Measurements from ENCODE around the gene SDK2. TPM values are rescaled to one million over a fixed set of nuclear protein-coding genes. Genes with fewer than 3 reads are reported as not detected.

SDK2 gene
- polyA plus RNA-seq, 3 donors = 0.01 TPM; not detected in 2

DNA sequence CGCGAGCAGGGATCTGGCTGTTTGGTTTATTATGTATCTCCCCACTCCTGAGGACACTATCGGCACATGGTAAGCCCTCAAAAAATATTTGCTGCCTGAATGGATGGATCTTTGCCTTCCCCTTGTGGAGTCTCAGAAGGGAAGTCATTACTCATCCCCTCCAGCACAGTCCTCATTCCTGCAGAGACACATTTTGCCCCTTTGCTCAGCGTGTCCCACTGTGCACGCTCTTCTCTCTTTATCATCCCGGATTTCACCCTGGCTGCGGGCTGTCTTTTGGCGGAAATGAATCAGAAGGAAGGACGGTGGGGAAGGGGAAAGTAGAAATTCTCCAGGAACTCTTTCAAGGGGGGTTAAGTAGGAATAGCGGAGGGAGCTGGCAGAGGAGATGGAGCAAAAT, 207.3 kb downstream of the SDK2 start:
- intact Hi-C loops (cut with micrococcal nuclease) = no loop called here
- no peaks in the 10 kb centered on the region for H4K20me1 ChIP-seq (ENCODE audit: insufficient read depth, low read length)
- no peak overlapping the region for H2AFZ ChIP-seq (ENCODE audit: insufficient read depth, low read depth, low read length, poor library complexity, severe bottlenecking)
- H3K4me3 ChIP-seq (replicated peaks in 1 of 3; ENCODE audit: low read depth in 2 of 3, low read length in 3 of 3) = no peak overlapping the region
- no peaks in the 10 kb centered on the region for H3K79me2 ChIP-seq (ENCODE audit: insufficient read depth, low read length)
- Mint-ChIP-seq H3K4me3 (no peak overlapping the region), H3K4me1 (no peaks in the 10 kb centered on the region), H3K27ac (no peak overlapping the region), H3K27me3 (ENCODE audit: low read depth in 3 of 3) (no peaks in the 10 kb centered on the region), H3K36me3 (no peaks in the 10 kb centered on the region), H3K9me3 (peaks cover 0 to 4% (median 0%) of the 10 kb centered on the region in 7 donors)
- H3K9me3 ChIP-seq (replicated peaks in 1 of 2; ENCODE audit: control insufficient read depth in 1 of 2, insufficient read depth in 1 of 2, low read length in 2 of 2) = no peaks in the 10 kb centered on the region
- H3K4me1 ChIP-seq (ENCODE audit: control insufficient read depth in 1 of 2, insufficient read depth in 2 of 2, low read length in 2 of 2) = no peaks in the 10 kb centered on the region
- WGBS (ENCODE audit: insufficient coverage) = 87% methylated on average over 10 of the region's 10 CpGs
- TF ChIP-seq CTCF (IDR thresholded peaks at IDR 0.05) = no peak
- no peaks in the 10 kb centered on the region for H3K27me3 ChIP-seq (ENCODE audit: control insufficient read depth in 2 of 2, insufficient read depth in 2 of 2, low read length in 2 of 2)
- H3K27ac ChIP-seq (ENCODE audit: low read depth in 1 of 2, low read length in 2 of 2) = no peak overlapping the region
- no peak overlapping the region for H3K9ac ChIP-seq (ENCODE audit: insufficient read depth, low read length, poor library complexity, severe bottlenecking)
- DNase-seq = no peak
- no peak overlapping the region for H3K4me2 ChIP-seq (replicated peaks; ENCODE audit: extremely low read depth, low read length, poor library complexity, severe bottlenecking)
- H3K36me3 ChIP-seq (replicated peaks in 1 of 2; ENCODE audit: control insufficient read depth in 1 of 2, insufficient read depth in 2 of 2, low read length in 2 of 2) = no peaks in the 10 kb centered on the region

DNA sequence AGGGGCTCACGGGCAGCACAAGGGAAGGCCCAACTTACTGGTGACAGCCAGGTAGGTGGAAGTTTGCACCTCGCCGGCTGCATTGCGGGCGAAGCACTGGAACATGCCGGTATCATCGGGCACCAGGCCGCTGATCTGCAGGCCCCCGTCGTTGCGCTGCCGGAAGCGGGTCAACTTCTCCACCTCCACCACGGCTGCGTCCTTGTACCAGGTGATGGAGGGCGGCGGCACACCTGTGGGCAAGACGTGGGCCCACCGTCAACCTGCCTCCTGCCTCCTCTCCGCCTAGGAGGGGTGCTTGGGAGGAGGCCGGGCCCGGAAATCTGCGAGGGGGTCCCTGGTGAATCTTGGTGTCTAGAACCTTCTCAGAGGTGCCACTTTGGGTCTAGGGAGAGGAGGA, 208.8 kb downstream of the SDK2 start:
- no peak for TF ChIP-seq CTCF (IDR thresholded peaks at IDR 0.05)
- Histone ChIP-seq H3K4me3 (replicated peaks in 1 of 3; ENCODE audit: low read depth in 2 of 3, low read length in 3 of 3) (no peak overlapping the region), H3K4me1 (ENCODE audit: control insufficient read depth in 1 of 2, insufficient read depth in 2 of 2, low read length in 2 of 2) (peaks cover 4 to 9% of the 10 kb centered on the region in 2 donors), H3K27ac (ENCODE audit: low read depth in 1 of 2, low read length in 2 of 2) (no peak overlapping the region), H3K27me3 (ENCODE audit: control insufficient read depth in 2 of 2, insufficient read depth in 2 of 2, low read length in 2 of 2) (no peaks in the 10 kb centered on the region), H3K4me2 (replicated peaks; ENCODE audit: extremely low read depth, low read length, poor library complexity, severe bottlenecking) (no peak overlapping the region), H3K9ac (ENCODE audit: insufficient read depth, low read length, poor library complexity, severe bottlenecking) (no peak overlapping the region), H2AFZ (ENCODE audit: insufficient read depth, low read depth, low read length, poor library complexity, severe bottlenecking) (no peak overlapping the region), H3K9me3 (replicated peaks in 1 of 2; ENCODE audit: control insufficient read depth in 1 of 2, insufficient read depth in 1 of 2, low read length in 2 of 2) (no peaks in the 10 kb centered on the region), H3K36me3 (replicated peaks in 1 of 2; ENCODE audit: control insufficient read depth in 1 of 2, insufficient read depth in 2 of 2, low read length in 2 of 2) (no peaks in the 10 kb centered on the region), H4K20me1 (ENCODE audit: insufficient read depth, low read length) (no peaks in the 10 kb centered on the region), H3K79me2 (ENCODE audit: insufficient read depth, low read length) (no peaks in the 10 kb centered on the region)
- H3K9me3 Mint-ChIP-seq = no peaks in the 10 kb centered on the region
- 97% methylated on average over 19 of the region's 23 CpGs for WGBS (ENCODE audit: insufficient coverage)
- H3K4me3 Mint-ChIP-seq = no peak overlapping the region
- peaks cover 0 to 3% (median 2%) of the 10 kb centered on the region in 3 donors for H3K27me3 Mint-ChIP-seq (ENCODE audit: low read depth in 3 of 3)
- H3K4me1 Mint-ChIP-seq = peaks cover 8% of the 10 kb centered on the region
- intact Hi-C loops (cut with micrococcal nuclease) = no loop called here
- no peaks in the 10 kb centered on the region for H3K36me3 Mint-ChIP-seq
- no peak overlapping the region for H3K27ac Mint-ChIP-seq
- DNase-seq = no peak
